ENCODE data around the gene KCNH5. TPM values are rescaled to one million over a fixed set of nuclear protein-coding genes. Genes with fewer than 3 reads are reported as not detected.

KCNH5 gene
- total and polyA plus RNA-seq, 2 of the 13 experiments (the other 11 are each of a cell fraction or from before 2014, with no cell fraction given): not detected

DNA sequence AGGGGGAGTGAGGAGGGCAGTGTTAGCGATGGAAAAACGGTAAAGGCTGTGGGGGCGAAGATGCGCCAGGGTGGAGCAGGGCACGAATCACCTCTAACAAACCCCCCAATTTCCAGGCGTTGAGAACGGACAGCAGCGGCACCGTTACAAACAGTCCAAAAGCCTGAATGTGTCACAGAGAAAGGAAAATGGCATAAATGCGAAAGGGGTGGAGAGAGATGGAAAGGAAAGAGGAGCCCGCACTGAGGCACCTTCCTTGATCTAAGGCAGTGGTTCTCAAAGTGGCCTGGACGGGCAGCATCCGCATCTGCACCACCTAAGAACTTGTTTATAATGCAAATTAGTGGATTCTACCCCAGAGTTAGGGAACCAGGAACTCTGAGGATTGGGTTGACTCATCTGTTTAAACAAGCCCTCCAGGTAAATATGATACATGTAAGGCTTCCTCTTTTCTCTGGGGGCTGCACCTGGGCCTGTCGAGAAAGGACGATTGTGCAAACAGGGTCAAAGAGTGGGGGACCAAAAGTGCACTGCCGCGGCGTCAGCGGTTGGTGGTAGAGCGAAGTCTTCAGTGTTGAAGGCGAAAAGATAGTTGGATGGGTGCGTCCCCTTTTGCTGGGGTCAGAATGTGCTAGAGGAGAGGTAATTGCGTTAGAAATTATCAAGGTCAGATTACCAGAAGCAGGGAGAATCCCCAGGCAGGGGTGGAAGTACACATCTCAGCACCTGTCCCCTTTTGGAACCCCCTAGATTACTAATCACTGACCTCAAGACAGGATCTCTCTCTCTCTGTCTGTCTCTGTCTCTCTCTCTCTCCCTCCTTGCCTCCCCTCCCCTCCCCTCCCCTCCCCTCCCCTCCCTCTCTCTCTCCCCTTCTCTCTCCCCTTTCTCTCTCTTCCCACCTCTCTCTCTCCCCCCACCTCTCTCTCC lies 1.3 kb upstream of the KCNH5 start (continued):
- TF ChIP-seq, protein P1, sequence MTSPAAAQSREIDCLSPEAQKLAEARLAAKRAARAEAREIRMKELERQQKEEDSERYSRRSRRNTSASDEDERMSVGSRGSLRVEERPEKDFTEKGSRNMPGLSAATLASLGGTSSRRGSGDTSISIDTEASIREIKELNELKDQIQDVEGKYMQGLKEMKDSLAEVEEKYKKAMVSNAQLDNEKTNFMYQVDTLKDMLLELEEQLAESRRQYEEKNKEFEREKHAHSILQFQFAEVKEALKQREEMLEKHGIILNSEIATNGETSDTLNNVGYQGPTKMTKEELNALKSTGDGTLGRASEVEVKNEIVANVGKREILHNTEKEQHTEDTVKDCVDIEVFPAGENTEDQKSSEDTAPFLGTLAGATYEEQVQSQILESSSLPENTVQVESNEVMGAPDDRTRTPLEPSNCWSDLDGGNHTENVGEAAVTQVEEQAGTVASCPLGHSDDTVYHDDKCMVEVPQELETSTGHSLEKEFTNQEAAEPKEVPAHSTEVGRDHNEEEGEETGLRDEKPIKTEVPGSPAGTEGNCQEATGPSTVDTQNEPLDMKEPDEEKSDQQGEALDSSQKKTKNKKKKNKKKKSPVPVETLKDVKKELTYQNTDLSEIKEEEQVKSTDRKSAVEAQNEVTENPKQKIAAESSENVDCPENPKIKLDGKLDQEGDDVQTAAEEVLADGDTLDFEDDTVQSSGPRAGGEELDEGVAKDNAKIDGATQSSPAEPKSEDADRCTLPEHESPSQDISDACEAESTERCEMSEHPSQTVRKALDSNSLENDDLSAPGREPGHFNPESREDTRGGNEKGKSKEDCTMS (CRISPR knock-in tag; conservative IDR thresholded peaks at IDR 0.05): no peak
- TF ChIP-seq ZNF703 (CRISPR knock-in tag; IDR thresholded peaks at IDR 0.05; ENCODE audit: borderline replicate concordance) (no peak), ELF1 (CRISPR knock-in tag; IDR thresholded peaks at IDR 0.05) (no peak)
- TF ChIP-seq, protein P2, sequence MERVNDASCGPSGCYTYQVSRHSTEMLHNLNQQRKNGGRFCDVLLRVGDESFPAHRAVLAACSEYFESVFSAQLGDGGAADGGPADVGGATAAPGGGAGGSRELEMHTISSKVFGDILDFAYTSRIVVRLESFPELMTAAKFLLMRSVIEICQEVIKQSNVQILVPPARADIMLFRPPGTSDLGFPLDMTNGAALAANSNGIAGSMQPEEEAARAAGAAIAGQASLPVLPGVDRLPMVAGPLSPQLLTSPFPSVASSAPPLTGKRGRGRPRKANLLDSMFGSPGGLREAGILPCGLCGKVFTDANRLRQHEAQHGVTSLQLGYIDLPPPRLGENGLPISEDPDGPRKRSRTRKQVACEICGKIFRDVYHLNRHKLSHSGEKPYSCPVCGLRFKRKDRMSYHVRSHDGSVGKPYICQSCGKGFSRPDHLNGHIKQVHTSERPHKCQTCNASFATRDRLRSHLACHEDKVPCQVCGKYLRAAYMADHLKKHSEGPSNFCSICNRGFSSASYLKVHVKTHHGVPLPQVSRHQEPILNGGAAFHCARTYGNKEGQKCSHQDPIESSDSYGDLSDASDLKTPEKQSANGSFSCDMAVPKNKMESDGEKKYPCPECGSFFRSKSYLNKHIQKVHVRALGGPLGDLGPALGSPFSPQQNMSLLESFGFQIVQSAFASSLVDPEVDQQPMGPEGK (CRISPR knock-in tag; IDR thresholded peaks at IDR 0.05): 0 out of 2 replicates have a peak, but pooled peaks have one; percentile 26

GRCh38 chr14:63045612-63046320 lies 508 bp upstream of the KCNH5 start:
- Histone ChIP-seq H3K27ac (ENCODE audit: extremely low read length, insufficient read depth, low read length) (no peak overlapping the region), H3K4me1 (ENCODE audit: insufficient read depth, low read length) (peaks cover 17% of the 10 kb centered on the region), H3K4me3 (replicated peaks in 1 of 3; ENCODE audit: insufficient read depth in 1 of 3, low read depth in 2 of 3, low read length in 3 of 3) (peak overlapping the region; percentile 26 to 68 (median 40); a peak in 4 of 6 replicates), H3K27me3 (ENCODE audit: control insufficient read depth in 1 of 2, insufficient read depth in 2 of 2, low read length in 2 of 2) (peaks cover 9 to 26% of the 10 kb centered on the region in 2 experiments; a peak in 4 of 5 replicates), H3K4me2 (ENCODE audit: low read depth, low read length) (peak overlapping the region; percentile 70), H2AFZ (ENCODE audit: low read length) (no peak overlapping the region), H3K9ac (ENCODE audit: insufficient read depth, low read depth, low read length) (no peak overlapping the region), H3K36me3 (replicated peaks in 1 of 2; ENCODE audit: control insufficient read depth in 1 of 2, insufficient read depth in 2 of 2, low read length in 2 of 2) (no peaks in the 10 kb centered on the region), H3K9me3 (ENCODE audit: low read length) (no peaks in the 10 kb centered on the region), H3K79me2 (ENCODE audit: insufficient read depth, low read length) (no peaks in the 10 kb centered on the region), H4K20me1 (ENCODE audit: insufficient read depth, low read length) (no peaks in the 10 kb centered on the region)
- in situ Hi-C loops (cut with HindIII; ENCODE audit: extremely low pct_ligation_motif_present, low pct_unique_long_range_greater_than_20kb) (loop anchor here (10.0 kb wide), 2 partner anchors 229 to 881 kb away; no protein-coding TSS in a partner anchor), intact Hi-C loops (cut with micrococcal nuclease; ENCODE audit: unreplicated experiment) (loop anchor here (10.0 kb wide), 1 partner anchor 229 kb away; no protein-coding TSS in a partner anchor)
- ATAC-seq (peak; percentile 93), FAIRE-seq (no peak), DNase-seq (ENCODE audit: low spot score) (peak; percentile 12)
- no TSS peak for BruUV-seq (replicated peaks)
- ChIA-PET POLR2A (no interaction called here), CTCF (ENCODE audit: low intra/inter-chr PET ratio, low total read pairs) (no interaction called here)
- 4% methylated on average over 18 of the region's 70 CpGs for WGBS (ENCODE audit: low lambda C conversion rate)
- TF ChIP-seq, protein P3, sequence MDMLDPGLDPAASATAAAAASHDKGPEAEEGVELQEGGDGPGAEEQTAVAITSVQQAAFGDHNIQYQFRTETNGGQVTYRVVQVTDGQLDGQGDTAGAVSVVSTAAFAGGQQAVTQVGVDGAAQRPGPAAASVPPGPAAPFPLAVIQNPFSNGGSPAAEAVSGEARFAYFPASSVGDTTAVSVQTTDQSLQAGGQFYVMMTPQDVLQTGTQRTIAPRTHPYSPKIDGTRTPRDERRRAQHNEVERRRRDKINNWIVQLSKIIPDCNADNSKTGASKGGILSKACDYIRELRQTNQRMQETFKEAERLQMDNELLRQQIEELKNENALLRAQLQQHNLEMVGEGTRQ (IDR thresholded peaks at IDR 0.05; ENCODE audit: low read depth, low read length): no peak
- TF ChIP-seq, protein P3 (CRISPR knock-in tag; IDR thresholded peaks at IDR 0.05; ENCODE audit: borderline replicate concordance): no peak
- no peak for TF ChIP-seq ZNF160 (CRISPR knock-in tag; IDR thresholded peaks at IDR 0.05)
- TF ChIP-seq ZNF354B (CRISPR knock-in tag; IDR thresholded peaks at IDR 0.05): no peak
- TF ChIP-seq ZNF709 (CRISPR knock-in tag; IDR thresholded peaks at IDR 0.05): no peak
- no peak for TF ChIP-seq ZBTB26 (CRISPR knock-in tag; IDR thresholded peaks at IDR 0.05; ENCODE audit: borderline replicate concordance)
